OCI-LY7 (cell line): ENCODE measurements around the gene OR51B4. TPM values are rescaled to one million over a fixed set of nuclear protein-coding genes. Genes with fewer than 3 reads are reported as not detected.

Experiments used
- BruUV-seq: library from RNA; stranded (reverse); fragments of 400-500 nt; replicated peaks from 2 replicates; lab custom pipeline; 2021; lab: Mats Ljungman, UMichigan
- CTCF ChIA-PET: fragments of 300-600 bp; sonication (Branson Sonifier 250); formaldehyde crosslinking; loops from one replicate; lab custom pipeline; 2022; ENCODE audit warnings: antibody characterized with exemption; ENCODE audit not compliant: unreplicated experiment; lab: Charles Lee
- POLR2A ChIA-PET: fragments of 300-600 bp; sonication (Branson Sonifier 250); formaldehyde crosslinking; loops from one replicate; lab custom pipeline; 2022; ENCODE audit warnings: antibody characterized with exemption; lab: Charles Lee
- DNase-seq: peaks from one replicate; pipeline ENCODE4 v3.0.0-alpha.2; 2015; ENCODE audit warnings: low spot score
- H2AFZ ChIP-seq: fragments of 200-600 bp; sonication (generic), shearing (Covaris generic); 2 replicates; pipeline ENCODE4 v1.6.1; 2014; ENCODE audit warnings: mild to moderate bottlenecking, antibody characterized with exemption, low read length, moderate library complexity
- H3K27ac ChIP-seq: fragments of 200-600 bp; sonication (generic); 2 replicates; pipeline ENCODE4 v1.5.1; 2014; ENCODE audit warnings: mixed run types, low read depth, mild to moderate bottlenecking, moderate library complexity, low read length, inconsistent platforms; ENCODE audit not compliant: poor library complexity, severe bottlenecking
- H3K36me3 ChIP-seq: fragments of 200-600 bp; sonication (generic); 2 replicates; pipeline ENCODE4 v1.6.1; 2014; ENCODE audit warnings: mild to moderate bottlenecking, antibody characterized with exemption, low read length, moderate library complexity, mixed read lengths; ENCODE audit not compliant: insufficient read depth
- H3K4me1 ChIP-seq: fragments of 200-600 bp; sonication (generic); 2 replicates; pipeline ENCODE4 v1.5.1; 2014; ENCODE audit warnings: mild to moderate bottlenecking, low read length; ENCODE audit not compliant: insufficient read depth, poor library complexity, severe bottlenecking
- H3K4me2 ChIP-seq: fragments of 200-600 bp; sonication (generic); 2 replicates; pipeline ENCODE4 v1.6.1; 2014; ENCODE audit warnings: mild to moderate bottlenecking, low read length
- H3K4me3 ChIP-seq: fragments of 200-600 bp; sonication (generic); 2 replicates; pipeline ENCODE4 v1.5.1; 2014; ENCODE audit warnings: mild to moderate bottlenecking, low read depth, low read length; ENCODE audit not compliant: poor library complexity, severe bottlenecking
- H3K79me2 ChIP-seq: fragments of 200-600 bp; sonication (generic); 2 replicates; pipeline ENCODE4 v1.6.1; 2016; ENCODE audit warnings: low read depth, mild to moderate bottlenecking, low read length, moderate library complexity, mixed read lengths; ENCODE audit not compliant: insufficient read depth
- H3K9me2 ChIP-seq: fragments of 200-600 bp; sonication (generic); 2 replicates; pipeline ENCODE4 v1.6.1; 2016; ENCODE audit warnings: mild to moderate bottlenecking, low read length, mixed read lengths; ENCODE audit not compliant: insufficient read depth
- H3K9me3 ChIP-seq: fragments of 200-600 bp; sonication (generic); 2 replicates; pipeline ENCODE4 v1.6.1; 2014; ENCODE audit warnings: mild to moderate bottlenecking, mixed run types, low read length, mixed read lengths
- H4K20me1 ChIP-seq: fragments of 200-600 bp; sonication (generic); 2 replicates; pipeline ENCODE4 v1.6.1; 2014; ENCODE audit warnings: mild to moderate bottlenecking, antibody characterized with exemption, low read length, moderate library complexity, mixed read lengths; ENCODE audit not compliant: insufficient read depth
- EZH2phosphoT487 ChIP-seq: fragments of 200-600 bp; sonication (generic); IDR thresholded peaks from 2 replicates; pipeline ENCODE4 v1.6.1; 2018; ENCODE audit warnings: low read depth, borderline replicate concordance, mild to moderate bottlenecking, mixed run types, antibody characterized with exemption, low read length, moderate library complexity, mixed read lengths
- intact Hi-C: fragments of 100-400 bp; cut with micrococcal nuclease; formaldehyde crosslinking; loops from one replicate; pipeline ENCODE4 v1.10.0; 2022; ENCODE audit not compliant: unreplicated experiment
- total RNA-seq, 2 experiments: library from RNA; depleted of rRNA in 1 of 2; stranded (reverse); fragments of >200 nt in 1 of 2; shearing (Covaris generic) in 1 of 2; gene quantifications; 2 replicates each; pipeline ENCODE4 v1.2.3, GENCODE V29; 2014 to 2022
- TF ChIP-seq, protein P1 (sequence below): fragments of 200-600 bp; sonication (generic); conservative IDR thresholded peaks from 2 replicates; pipeline ENCODE4 v1.5.1; 2014; ENCODE audit warnings: mild to moderate bottlenecking, antibody characterized with exemption, low read length, moderate library complexity, mixed read lengths

The OR51B4 gene
- total RNA-seq, 2 experiments from 2014 or later = not detected

DNA sequence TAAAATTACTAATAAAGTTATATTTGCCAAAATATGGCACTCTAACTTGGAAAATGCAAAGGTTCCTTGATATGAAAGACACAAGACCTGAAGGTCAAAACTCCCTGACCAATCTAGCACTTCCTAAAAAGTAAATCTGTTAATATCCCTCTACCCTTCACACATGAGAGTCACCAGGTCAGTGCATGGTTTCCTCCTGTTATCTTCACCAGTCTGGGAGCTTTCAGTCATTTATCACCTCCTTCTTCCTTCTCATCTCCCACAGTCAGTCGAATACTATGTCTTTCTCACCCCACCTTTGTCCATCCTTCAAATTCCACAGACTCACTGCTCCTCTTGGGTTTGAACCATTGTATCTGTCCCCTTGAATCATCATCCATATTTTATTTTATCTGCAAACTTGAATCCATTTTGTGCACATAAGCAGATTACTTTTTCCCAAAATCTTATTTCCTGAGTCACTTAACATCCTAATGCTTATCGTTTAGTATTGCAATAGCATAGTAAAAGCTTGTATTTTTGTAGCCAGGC, 34.6 kb downstream of the OR51B4 start:
- no peaks in the 10 kb centered on the region for H3K36me3 ChIP-seq
- no peaks in the 10 kb centered on the region for H3K4me1 ChIP-seq
- TF ChIP-seq, protein P1, sequence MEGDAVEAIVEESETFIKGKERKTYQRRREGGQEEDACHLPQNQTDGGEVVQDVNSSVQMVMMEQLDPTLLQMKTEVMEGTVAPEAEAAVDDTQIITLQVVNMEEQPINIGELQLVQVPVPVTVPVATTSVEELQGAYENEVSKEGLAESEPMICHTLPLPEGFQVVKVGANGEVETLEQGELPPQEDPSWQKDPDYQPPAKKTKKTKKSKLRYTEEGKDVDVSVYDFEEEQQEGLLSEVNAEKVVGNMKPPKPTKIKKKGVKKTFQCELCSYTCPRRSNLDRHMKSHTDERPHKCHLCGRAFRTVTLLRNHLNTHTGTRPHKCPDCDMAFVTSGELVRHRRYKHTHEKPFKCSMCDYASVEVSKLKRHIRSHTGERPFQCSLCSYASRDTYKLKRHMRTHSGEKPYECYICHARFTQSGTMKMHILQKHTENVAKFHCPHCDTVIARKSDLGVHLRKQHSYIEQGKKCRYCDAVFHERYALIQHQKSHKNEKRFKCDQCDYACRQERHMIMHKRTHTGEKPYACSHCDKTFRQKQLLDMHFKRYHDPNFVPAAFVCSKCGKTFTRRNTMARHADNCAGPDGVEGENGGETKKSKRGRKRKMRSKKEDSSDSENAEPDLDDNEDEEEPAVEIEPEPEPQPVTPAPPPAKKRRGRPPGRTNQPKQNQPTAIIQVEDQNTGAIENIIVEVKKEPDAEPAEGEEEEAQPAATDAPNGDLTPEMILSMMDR = no peak
- TF ChIP-seq EZH2phosphoT487 = no peak
- ChIA-PET CTCF (no interaction called here), POLR2A (no interaction called here)
- intact Hi-C loops = no loop called here
- no peak overlapping the region for H3K4me3 ChIP-seq
- no TSS peak for BruUV-seq
- no peak overlapping the region for H3K4me2 ChIP-seq
- no peak overlapping the region for H2AFZ ChIP-seq
- no peaks in the 10 kb centered on the region for H3K9me3 ChIP-seq
- H4K20me1 ChIP-seq = no peaks in the 10 kb centered on the region
- no peak overlapping the region for H3K27ac ChIP-seq
- DNase-seq = no peak
- no peaks in the 10 kb centered on the region for H3K9me2 ChIP-seq
- no peaks in the 10 kb centered on the region for H3K79me2 ChIP-seq

DNA sequence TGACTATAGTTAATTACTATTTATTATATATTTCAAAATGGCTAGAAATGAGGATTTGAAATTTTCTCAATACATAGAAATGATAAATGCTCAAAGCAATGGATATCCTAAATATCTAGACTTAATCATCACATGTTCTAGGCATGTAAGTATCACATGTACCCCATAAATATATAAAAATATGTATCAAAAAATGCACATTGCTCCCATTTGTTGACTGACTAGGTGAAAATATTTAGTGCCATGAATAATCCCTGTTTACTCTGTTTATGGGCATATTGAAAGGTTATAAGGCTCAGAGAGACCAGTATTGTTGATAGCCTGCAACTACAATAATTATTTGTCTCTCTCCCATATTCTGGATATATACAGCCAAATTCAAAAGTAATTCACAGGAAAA, 35.1 kb downstream of the OR51B4 start:
- H3K79me2 ChIP-seq = no peaks in the 10 kb centered on the region
- no peaks in the 10 kb centered on the region for H3K36me3 ChIP-seq
- no peak overlapping the region for H3K4me2 ChIP-seq
- ChIA-PET POLR2A (no interaction called here), CTCF (no interaction called here)
- H3K27ac ChIP-seq = no peak overlapping the region
- no peak overlapping the region for H3K4me3 ChIP-seq
- H4K20me1 ChIP-seq = no peaks in the 10 kb centered on the region
- no peaks in the 10 kb centered on the region for H3K9me2 ChIP-seq
- intact Hi-C loops = no loop called here
- no peaks in the 10 kb centered on the region for H3K4me1 ChIP-seq
- DNase-seq = no peak
- no peak overlapping the region for H2AFZ ChIP-seq
- no peaks in the 10 kb centered on the region for H3K9me3 ChIP-seq
- TF ChIP-seq, protein P1 = no peak
- no peak for TF ChIP-seq EZH2phosphoT487
- BruUV-seq = no TSS peak

DNA sequence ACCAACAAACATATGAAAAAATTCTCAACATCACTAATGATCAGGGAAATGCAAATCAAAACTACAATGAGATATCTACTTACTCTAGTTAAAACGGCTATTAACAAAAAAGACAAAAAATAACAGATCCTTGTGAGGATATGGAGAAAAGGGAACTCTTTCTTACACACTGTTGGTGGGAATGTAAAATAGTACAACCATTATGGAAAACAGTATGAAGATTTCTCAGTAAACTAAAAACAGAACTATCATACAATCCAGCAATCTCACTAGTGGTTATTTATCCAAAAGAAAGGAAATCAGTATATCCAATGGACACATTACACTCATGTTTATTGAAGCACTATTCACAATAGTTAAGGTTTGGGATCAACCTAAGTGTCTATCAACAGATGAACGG, 35.9 kb downstream of the OR51B4 start:
- TF ChIP-seq, protein P1 = no peak
- TF ChIP-seq EZH2phosphoT487 = no peak
- DNase-seq = no peak
- H3K4me3 ChIP-seq = no peak overlapping the region
- no peaks in the 10 kb centered on the region for H3K36me3 ChIP-seq
- no peaks in the 10 kb centered on the region for H3K4me1 ChIP-seq
- no peaks in the 10 kb centered on the region for H3K9me2 ChIP-seq
- CTCF ChIA-PET = no interaction called here
- H3K79me2 ChIP-seq = no peaks in the 10 kb centered on the region
- no peaks in the 10 kb centered on the region for H3K9me3 ChIP-seq
- POLR2A ChIA-PET = no interaction called here
- BruUV-seq = no TSS peak
- intact Hi-C loops = no loop called here
- H3K4me2 ChIP-seq = no peak overlapping the region
- no peak overlapping the region for H2AFZ ChIP-seq
- H4K20me1 ChIP-seq = no peaks in the 10 kb centered on the region
- no peak overlapping the region for H3K27ac ChIP-seq
